ENCODE results near the gene SKP1. TPM values are rescaled to one million over a fixed set of nuclear protein-coding genes. Genes with fewer than 3 reads are reported as not detected.
A peak's percentile ranks its signal among the peaks of the same experiment; 100 is the strongest.

Gene SKP1

GRCh38 chr5:134100283-134101091, 76.3 kb downstream of the SKP1 start:
- Histone ChIP-seq H2BK5ac (ENCODE audit: low read length) (no peak overlapping the region), H2BK15ac (ENCODE audit: low read length) (peak overlapping the region; percentile 35), H2BK12ac (ENCODE audit: low read length) (no peak overlapping the region), H3K9me3 (replicated peaks in 1 of 2; ENCODE audit: control insufficient read depth in 2 of 2, insufficient read depth in 1 of 2, low read depth in 1 of 2, low read length in 2 of 2) (no peaks in the 10 kb centered on the region), H3K27ac (replicated peaks; ENCODE audit: low read length) (no peak overlapping the region), H4K8ac (ENCODE audit: low read depth, low read length) (no peak overlapping the region), H3K4me2 (ENCODE audit: insufficient read depth, low read length, poor library complexity, severe bottlenecking) (no peak overlapping the region), H3K9ac (ENCODE audit: low read depth, low read length, poor library complexity) (no peak overlapping the region), H3K18ac (ENCODE audit: low read length) (peak overlapping the region; percentile 41), H2AFZ (ENCODE audit: low read length) (no peak overlapping the region), H2AK5ac (ENCODE audit: low read depth, low read length) (no peak overlapping the region), H3K14ac (ENCODE audit: low read length) (no peak overlapping the region), H3K36me3 (replicated peaks in 1 of 2; ENCODE audit: control insufficient read depth in 2 of 2, insufficient read depth in 2 of 2, low read length in 2 of 2) (no peaks in the 10 kb centered on the region), H3K4ac (ENCODE audit: low read length) (no peak overlapping the region), H3K27me3 (ENCODE audit: control insufficient read depth in 3 of 3, insufficient read depth in 3 of 3, low read depth in 1 of 3, low read length in 3 of 3) (peaks cover 0 to 45% (median 0%) of the 10 kb centered on the region in 3 experiments), H3K4me1 (ENCODE audit: control insufficient read depth in 2 of 2, insufficient read depth in 1 of 2, low read depth in 1 of 2, low read length in 2 of 2) (peaks cover 6% of the 10 kb centered on the region in 2 donors), H4K91ac (ENCODE audit: low read depth, low read length, poor library complexity) (no peak overlapping the region), H2BK120ac (ENCODE audit: low read depth, low read length) (no peak overlapping the region), H3K4me3 (ENCODE audit: low read length in 2 of 2) (no peak overlapping the region), H3K79me1 (ENCODE audit: low read depth, low read length) (no peaks in the 10 kb centered on the region), H3K23ac (ENCODE audit: low read depth, low read length, poor library complexity) (no peak overlapping the region)
- no CpG with 5 or more reads among the region's 10 CpGs for WGBS, 2 donors (ENCODE audit: extremely low coverage in 2 of 2, insufficient read length in 2 of 2, insufficient replicate concordance in 1 of 2)
- DNase-seq (ENCODE audit: low spot score), result no peak

GRCh38 chr5:134099939-134100282, 76.8 kb downstream of the SKP1 start:
- Histone ChIP-seq H4K91ac (ENCODE audit: low read depth, low read length, poor library complexity) (no peak overlapping the region), H3K4me3 (ENCODE audit: low read length in 2 of 2) (no peak overlapping the region), H4K8ac (ENCODE audit: low read depth, low read length) (no peak overlapping the region), H3K9me3 (replicated peaks in 1 of 2; ENCODE audit: control insufficient read depth in 2 of 2, insufficient read depth in 1 of 2, low read depth in 1 of 2, low read length in 2 of 2) (no peaks in the 10 kb centered on the region), H2BK12ac (ENCODE audit: low read length) (no peak overlapping the region), H3K23ac (ENCODE audit: low read depth, low read length, poor library complexity) (no peak overlapping the region), H3K79me1 (ENCODE audit: low read depth, low read length) (no peaks in the 10 kb centered on the region), H3K14ac (ENCODE audit: low read length) (no peak overlapping the region), H3K4ac (ENCODE audit: low read length) (no peak overlapping the region), H3K4me2 (ENCODE audit: insufficient read depth, low read length, poor library complexity, severe bottlenecking) (no peak overlapping the region), H2AFZ (ENCODE audit: low read length) (no peak overlapping the region), H2AK5ac (ENCODE audit: low read depth, low read length) (no peak overlapping the region), H3K4me1 (ENCODE audit: control insufficient read depth in 2 of 2, insufficient read depth in 1 of 2, low read depth in 1 of 2, low read length in 2 of 2) (peaks cover 6% of the 10 kb centered on the region in 2 donors), H2BK120ac (ENCODE audit: low read depth, low read length) (no peak overlapping the region), H3K27ac (replicated peaks; ENCODE audit: low read length) (no peak overlapping the region), H2BK5ac (ENCODE audit: low read length) (no peak overlapping the region), H2BK15ac (ENCODE audit: low read length) (no peak overlapping the region), H3K27me3 (ENCODE audit: control insufficient read depth in 3 of 3, insufficient read depth in 3 of 3, low read depth in 1 of 3, low read length in 3 of 3) (peaks cover 0 to 41% (median 0%) of the 10 kb centered on the region in 3 experiments), H3K36me3 (replicated peaks in 1 of 2; ENCODE audit: control insufficient read depth in 2 of 2, insufficient read depth in 2 of 2, low read length in 2 of 2) (no peaks in the 10 kb centered on the region), H3K18ac (ENCODE audit: low read length) (no peak overlapping the region), H3K9ac (ENCODE audit: low read depth, low read length, poor library complexity) (no peak overlapping the region)
- WGBS, 2 donors (ENCODE audit: extremely low coverage in 2 of 2, insufficient read length in 2 of 2, insufficient replicate concordance in 1 of 2), result no CpG with 5 or more reads among the region's 2 CpGs
- no peak for DNase-seq (ENCODE audit: low spot score)

- no peak overlapping the region for H2BK12ac ChIP-seq (ENCODE audit: low read length)
- no peak overlapping the region for H4K8ac ChIP-seq (ENCODE audit: low read depth, low read length)
- H4K91ac ChIP-seq (ENCODE audit: low read depth, low read length, poor library complexity), result no peak overlapping the region
- no peak overlapping the region for H3K14ac ChIP-seq (ENCODE audit: low read length)
- peaks cover 0 to 36% (median 0%) of the 10 kb centered on the region in 3 experiments for H3K27me3 ChIP-seq (ENCODE audit: control insufficient read depth in 3 of 3, insufficient read depth in 3 of 3, low read depth in 1 of 3, low read length in 3 of 3)
- H3K4me2 ChIP-seq (ENCODE audit: insufficient read depth, low read length, poor library complexity, severe bottlenecking), result no peak overlapping the region
- H2BK15ac ChIP-seq (ENCODE audit: low read length), result no peak overlapping the region
- H3K18ac ChIP-seq (ENCODE audit: low read length), result peak overlapping the region; percentile 25
- H2AK5ac ChIP-seq (ENCODE audit: low read depth, low read length), result no peak overlapping the region
- no peaks in the 10 kb centered on the region for H3K9me3 ChIP-seq (replicated peaks in 1 of 2; ENCODE audit: control insufficient read depth in 2 of 2, insufficient read depth in 1 of 2, low read depth in 1 of 2, low read length in 2 of 2)
- DNase-seq (ENCODE audit: low spot score), result no peak
- H2BK120ac ChIP-seq (ENCODE audit: low read depth, low read length), result no peak overlapping the region
- whole genome bisulfite sequencing, 2 donors (ENCODE audit: extremely low coverage in 2 of 2, insufficient read length in 2 of 2, insufficient replicate concordance in 1 of 2), result no CpG with 5 or more reads among the region's 11 CpGs
- H3K9ac ChIP-seq (ENCODE audit: low read depth, low read length, poor library complexity), result no peak overlapping the region
- no peak overlapping the region for H3K4ac ChIP-seq (ENCODE audit: low read length)
- peaks cover 6% of the 10 kb centered on the region in 2 donors for H3K4me1 ChIP-seq (ENCODE audit: control insufficient read depth in 2 of 2, insufficient read depth in 1 of 2, low read depth in 1 of 2, low read length in 2 of 2)
- no peak overlapping the region for H3K23ac ChIP-seq (ENCODE audit: low read depth, low read length, poor library complexity)
- no peaks in the 10 kb centered on the region for H3K36me3 ChIP-seq (replicated peaks in 1 of 2; ENCODE audit: control insufficient read depth in 2 of 2, insufficient read depth in 2 of 2, low read length in 2 of 2)
- H2AFZ ChIP-seq (ENCODE audit: low read length), result peak overlapping the region; percentile 3
- H2BK5ac ChIP-seq (ENCODE audit: low read length), result no peak overlapping the region
- no peak overlapping the region for H3K4me3 ChIP-seq (ENCODE audit: low read length in 2 of 2)
- no peak overlapping the region for H3K27ac ChIP-seq (replicated peaks; ENCODE audit: low read length)
- H3K79me1 ChIP-seq (ENCODE audit: low read depth, low read length), result no peaks in the 10 kb centered on the region
These were observed 77.4 kb downstream of the SKP1 start for GRCh38 chr5:134099288-134099872.

Small RNA genes within 50 kb of the gene (small RNA-seq; reads per million reads assigned to genes)
- not detected for gene MIR3661 (ENCODE audit: insufficient read depth)
